Osteocyte (in vitro differentiated cells): ENCODE data around the gene PRR36. TPM values are rescaled to one million over a fixed set of nuclear protein-coding genes. Genes with fewer than 3 reads are reported as not detected.
"Not testable (repeated sequence)": the region's sequence is repeated elsewhere in the genome, so short reads cannot be mapped to it uniquely, and the experiment has no call there.

Experiments
- DNase-seq: peaks from one replicate; pipeline ENCODE4 v3.0.0; 2021; ENCODE audit warnings: mixed read lengths; ENCODE audit not compliant: unreplicated experiment; ENCODE audit errors: extremely low spot score
- H3K27ac Mint-ChIP-seq: one replicate; pipeline ENCODE4 v1.8.0; 2021; ENCODE audit warnings: mild to moderate bottlenecking, mixed read lengths; ENCODE audit not compliant: unreplicated experiment
- H3K27me3 Mint-ChIP-seq: one replicate; pipeline ENCODE4 v1.8.0; 2021; ENCODE audit warnings: mixed read lengths; ENCODE audit not compliant: unreplicated experiment
- H3K36me3 Mint-ChIP-seq: one replicate; pipeline ENCODE4 v1.8.0; 2021; ENCODE audit warnings: mixed read lengths; ENCODE audit not compliant: unreplicated experiment
- H3K4me1 Mint-ChIP-seq: one replicate; pipeline ENCODE4 v1.8.0; 2021; ENCODE audit warnings: mixed read lengths; ENCODE audit not compliant: unreplicated experiment
- H3K4me3 Mint-ChIP-seq: one replicate; pipeline ENCODE4 v1.8.0; 2021; ENCODE audit warnings: mild to moderate bottlenecking, moderate library complexity, mixed read lengths; ENCODE audit not compliant: unreplicated experiment
- H3K9me3 Mint-ChIP-seq: one replicate; pipeline ENCODE4 v1.8.0; 2021; ENCODE audit warnings: mixed read lengths; ENCODE audit not compliant: unreplicated experiment
- total RNA-seq: library from RNA; stranded (reverse); gene quantifications from 2 replicates; pipeline ENCODE4 v1.2.1, GENCODE V29; 2021
- TF ChIP-seq, protein P1 (sequence below): fragments of 200-600 bp; sonication (generic); IDR thresholded peaks from 2 replicates; pipeline ENCODE4 v1.5.0; 2021; ENCODE audit warnings: antibody characterized with exemption, mild to moderate bottlenecking, moderate library complexity

The PRR36 gene
- total RNA-seq, 1 donor from 2014 or later = 0.51 TPM

DNA sequence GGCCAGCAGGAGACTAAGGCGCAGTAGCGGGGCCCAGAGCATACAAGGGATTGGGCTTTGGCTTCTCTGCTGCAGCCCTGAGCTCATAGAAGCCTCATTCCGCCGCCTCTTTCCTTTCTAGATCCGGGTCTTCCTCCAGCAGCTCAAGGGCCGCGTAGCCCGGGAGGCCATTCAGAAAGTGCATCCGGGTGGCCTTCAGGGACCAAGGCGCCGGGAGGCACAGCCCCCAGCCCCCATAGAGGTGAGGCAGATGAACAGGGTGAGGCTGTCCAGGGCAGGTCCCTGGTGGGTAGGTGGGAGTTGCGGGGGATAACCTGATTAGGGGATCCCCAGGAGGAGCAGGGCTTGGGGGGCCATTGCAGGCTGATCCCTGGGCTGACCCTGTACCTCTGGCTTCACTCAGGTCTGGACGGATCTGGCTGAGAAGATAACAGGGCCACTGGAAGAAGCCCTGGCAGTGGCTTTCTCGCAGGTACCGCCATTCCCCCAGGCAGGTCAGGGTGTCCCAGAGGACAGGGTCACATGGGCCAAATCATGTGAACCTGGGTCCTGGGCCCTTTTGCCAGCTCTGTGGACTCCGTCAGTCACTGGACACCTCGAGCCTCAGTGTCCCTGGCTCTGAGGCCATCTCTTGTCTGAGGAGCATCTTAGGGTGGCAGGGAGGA, 47.2 kb upstream of the PRR36 start:
- peaks cover 32% of the 10 kb centered on the region for H3K4me1 Mint-ChIP-seq
- TF ChIP-seq, protein P1, sequence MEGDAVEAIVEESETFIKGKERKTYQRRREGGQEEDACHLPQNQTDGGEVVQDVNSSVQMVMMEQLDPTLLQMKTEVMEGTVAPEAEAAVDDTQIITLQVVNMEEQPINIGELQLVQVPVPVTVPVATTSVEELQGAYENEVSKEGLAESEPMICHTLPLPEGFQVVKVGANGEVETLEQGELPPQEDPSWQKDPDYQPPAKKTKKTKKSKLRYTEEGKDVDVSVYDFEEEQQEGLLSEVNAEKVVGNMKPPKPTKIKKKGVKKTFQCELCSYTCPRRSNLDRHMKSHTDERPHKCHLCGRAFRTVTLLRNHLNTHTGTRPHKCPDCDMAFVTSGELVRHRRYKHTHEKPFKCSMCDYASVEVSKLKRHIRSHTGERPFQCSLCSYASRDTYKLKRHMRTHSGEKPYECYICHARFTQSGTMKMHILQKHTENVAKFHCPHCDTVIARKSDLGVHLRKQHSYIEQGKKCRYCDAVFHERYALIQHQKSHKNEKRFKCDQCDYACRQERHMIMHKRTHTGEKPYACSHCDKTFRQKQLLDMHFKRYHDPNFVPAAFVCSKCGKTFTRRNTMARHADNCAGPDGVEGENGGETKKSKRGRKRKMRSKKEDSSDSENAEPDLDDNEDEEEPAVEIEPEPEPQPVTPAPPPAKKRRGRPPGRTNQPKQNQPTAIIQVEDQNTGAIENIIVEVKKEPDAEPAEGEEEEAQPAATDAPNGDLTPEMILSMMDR = no peak
- H3K4me3 Mint-ChIP-seq = peak overlapping the region; percentile 91
- no peaks in the 10 kb centered on the region for H3K9me3 Mint-ChIP-seq
- peak overlapping the region; percentile 96 for H3K27ac Mint-ChIP-seq
- DNase-seq = no peak
- H3K27me3 Mint-ChIP-seq = peaks cover 4% of the 10 kb centered on the region
- no peaks in the 10 kb centered on the region for H3K36me3 Mint-ChIP-seq

DNA sequence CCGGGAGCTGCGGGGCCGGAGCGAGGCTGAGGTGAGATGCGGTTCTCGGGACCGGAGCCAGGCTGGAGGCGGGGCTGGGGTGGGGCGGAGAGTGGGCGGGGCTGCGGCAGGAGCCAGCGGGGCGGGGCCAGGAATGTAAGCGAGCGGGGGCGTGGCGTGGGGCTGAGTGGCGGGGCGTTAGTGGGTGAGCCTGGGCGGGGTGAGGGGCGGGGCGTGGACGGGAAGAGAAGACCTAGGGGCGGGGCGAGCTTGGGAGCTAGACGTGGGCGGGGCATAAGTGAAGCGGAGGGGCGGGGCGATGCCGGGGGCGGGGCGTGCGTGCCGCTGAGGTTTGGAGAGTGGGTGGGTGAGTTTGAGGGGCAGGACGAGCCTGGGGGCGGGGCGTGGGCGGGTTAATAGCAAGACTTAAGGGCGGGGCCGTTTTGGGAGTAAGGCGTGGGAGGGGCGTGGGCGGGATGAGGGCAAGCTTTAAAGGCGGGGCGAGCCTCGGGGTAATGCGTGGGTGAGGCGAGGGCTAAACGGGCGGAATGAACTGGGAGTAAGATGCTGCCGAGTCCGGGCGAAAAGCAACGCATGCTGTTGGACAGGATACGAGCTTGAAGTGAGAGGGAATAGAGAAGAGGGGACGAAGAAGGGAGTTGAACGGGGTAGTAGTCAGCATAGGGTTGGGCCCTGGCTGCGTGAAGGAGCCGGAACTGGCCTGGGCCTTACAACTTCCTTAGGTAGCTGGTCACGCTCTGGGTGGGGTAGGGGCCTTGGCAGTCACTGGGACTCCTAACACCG, 46.5 kb upstream of the PRR36 start:
- Mint-ChIP-seq H3K9me3 (no peaks in the 10 kb centered on the region), H3K4me1 (peaks cover 31% of the 10 kb centered on the region), H3K27me3 (peaks cover 4% of the 10 kb centered on the region), H3K36me3 (no peaks in the 10 kb centered on the region), H3K4me3 (peak overlapping the region; percentile 91), H3K27ac (peak overlapping the region; percentile 96)
- peak; percentile 99 for DNase-seq
- TF ChIP-seq, protein P1 = no peak

DNA sequence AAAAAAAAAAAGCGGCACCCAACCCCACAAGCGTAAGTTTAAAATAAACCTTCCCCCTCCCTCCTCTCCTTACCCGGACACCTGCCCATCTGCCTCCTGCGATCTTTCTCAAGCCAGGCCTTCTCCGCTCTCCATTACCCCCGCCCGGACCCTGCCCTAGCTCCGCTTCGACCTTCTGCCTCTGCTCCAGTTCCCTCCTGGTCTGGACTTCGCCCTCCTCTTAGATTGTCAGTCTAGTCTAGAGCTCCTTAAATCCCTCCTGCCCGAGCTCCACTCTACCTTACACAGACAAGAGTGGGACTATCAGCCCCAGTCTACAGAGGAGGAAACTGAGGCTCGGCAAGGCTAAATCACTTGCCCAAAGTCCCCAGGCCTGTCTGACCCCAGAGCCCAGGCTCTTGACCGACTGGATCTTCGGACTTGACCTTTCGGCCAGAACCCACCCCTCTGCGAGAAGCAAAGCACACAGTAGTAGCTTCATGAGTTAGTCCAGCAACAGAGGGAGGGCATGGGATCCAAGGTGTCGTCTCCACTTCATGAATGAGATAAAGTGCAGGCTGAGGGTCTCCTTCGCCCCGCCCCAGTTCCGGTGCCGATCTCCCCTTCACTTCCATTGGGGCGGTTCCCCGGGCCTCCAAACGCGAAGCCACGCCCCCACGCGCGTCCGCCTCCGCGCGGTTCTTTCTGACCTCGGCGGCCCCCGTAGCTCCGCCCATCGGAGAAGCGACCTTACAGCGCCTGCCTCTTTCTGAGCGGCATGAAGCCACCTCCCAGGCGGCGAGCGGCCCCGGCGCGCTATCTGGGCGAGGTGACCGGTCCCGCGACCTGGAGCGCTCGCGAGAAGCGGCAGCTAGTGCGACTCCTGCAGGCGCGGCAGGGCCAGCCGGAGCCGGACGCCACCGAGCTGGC, 45.7 kb upstream of the PRR36 start, which contains the start of gene SNAPC2:
Gene SNAPC2, plus strand, starts transcription at position 729 of the 909 bp plus-strand sequence. Its CDS starts 29 bp downstream, at position 758.
- peak within 1 kb of the TSS; percentile 91 for H3K4me3 Mint-ChIP-seq
- peak within 1 kb of the TSS; percentile 96 for H3K27ac Mint-ChIP-seq
- peaks cover 34% of the 10 kb centered on the region for H3K4me1 Mint-ChIP-seq
- peak; percentile 98 for DNase-seq
- TF ChIP-seq, protein P1 = no peak
- H3K9me3 Mint-ChIP-seq = no peaks in the 10 kb centered on the region
- H3K27me3 Mint-ChIP-seq = peaks cover 6% of the 10 kb centered on the region
- no peaks in the 10 kb centered on the region for H3K36me3 Mint-ChIP-seq

DNA sequence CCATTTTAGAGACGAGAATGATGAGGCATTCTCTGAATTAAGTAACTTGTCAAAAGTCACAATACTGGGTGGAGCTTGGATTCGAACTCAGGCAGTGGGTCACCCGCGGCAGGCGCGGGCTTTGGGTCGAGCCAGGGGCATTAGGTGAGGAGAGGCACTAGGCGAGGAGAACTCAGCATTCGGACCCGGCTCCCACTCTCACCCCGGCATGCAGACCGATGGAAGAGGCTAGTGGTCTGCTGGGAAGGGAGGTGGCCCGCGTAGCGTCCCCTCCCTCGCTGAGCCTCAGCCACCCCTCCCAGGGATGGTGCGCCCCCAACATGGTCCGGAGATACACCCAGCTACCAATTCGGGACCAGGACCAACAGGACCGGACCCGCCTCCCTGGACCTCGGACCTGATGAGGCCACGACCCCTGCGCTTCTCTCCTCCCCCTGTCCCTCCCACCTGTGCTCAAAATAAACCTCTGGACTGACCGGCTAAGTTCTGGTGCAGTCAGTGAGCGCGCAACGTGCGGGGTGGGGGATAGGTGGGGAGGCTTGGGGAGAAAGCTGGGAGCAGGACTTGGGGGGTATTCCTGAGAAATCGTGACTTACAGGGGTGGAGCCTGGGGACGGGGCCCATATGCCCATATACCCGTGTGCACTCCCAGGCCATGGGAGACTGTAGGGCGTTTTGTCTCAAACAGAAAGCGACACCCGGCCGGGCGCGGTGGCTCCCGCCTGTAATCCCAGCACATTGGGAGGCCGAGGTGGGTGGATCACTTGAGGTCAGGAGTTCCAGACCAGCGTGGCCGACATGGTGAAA, 44.6 kb upstream of the PRR36 start:
- TF ChIP-seq, protein P1 = no peak
- H3K4me3 Mint-ChIP-seq = no peak overlapping the region
- no peaks in the 10 kb centered on the region for H3K36me3 Mint-ChIP-seq
- peaks cover 31% of the 10 kb centered on the region for H3K4me1 Mint-ChIP-seq
- peak overlapping the region; percentile 85 for H3K27ac Mint-ChIP-seq
- H3K27me3 Mint-ChIP-seq = peaks cover 6% of the 10 kb centered on the region
- DNase-seq = no peak
- H3K9me3 Mint-ChIP-seq = no peaks in the 10 kb centered on the region

DNA sequence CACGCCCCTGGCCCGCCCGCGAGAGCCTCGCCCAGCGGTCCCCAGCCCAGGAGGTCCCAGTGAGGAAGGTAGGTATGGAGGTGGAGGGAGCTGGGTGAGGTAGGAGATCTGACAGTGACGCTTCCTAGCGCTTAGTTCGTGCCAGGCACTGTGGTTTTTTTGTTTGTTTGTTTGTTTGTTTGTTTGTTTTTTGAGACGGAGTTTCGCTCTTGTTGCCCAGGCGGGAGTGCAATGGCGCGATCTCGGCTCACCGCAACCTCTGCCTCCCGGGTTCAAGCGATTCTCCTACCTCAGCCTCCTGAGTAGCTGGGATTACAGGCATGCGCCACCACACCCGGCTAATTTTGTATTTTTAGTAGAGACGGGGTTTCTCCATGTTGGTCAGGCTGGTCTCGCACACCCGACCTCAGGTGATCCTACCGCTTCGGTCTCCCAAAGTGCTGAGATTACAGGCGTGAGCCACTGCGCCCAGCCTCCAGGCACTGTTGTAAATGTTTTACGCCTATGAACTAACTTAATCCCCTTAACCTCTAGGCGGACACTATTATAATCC, 43.9 kb upstream of the PRR36 start:
- Mint-ChIP-seq H3K4me3 (peak overlapping the region; percentile 48), H3K4me1 (peaks cover 29% of the 10 kb centered on the region)
- not testable (repeated sequence) for H3K36me3 Mint-ChIP-seq, H3K27ac Mint-ChIP-seq, DNase-seq, H3K9me3 Mint-ChIP-seq, H3K27me3 Mint-ChIP-seq
